ENCODE results near the gene GTF3C2. TPM values are rescaled to one million over a fixed set of nuclear protein-coding genes. Genes with fewer than 3 reads are reported as not detected.

GTF3C2 gene, protein sequence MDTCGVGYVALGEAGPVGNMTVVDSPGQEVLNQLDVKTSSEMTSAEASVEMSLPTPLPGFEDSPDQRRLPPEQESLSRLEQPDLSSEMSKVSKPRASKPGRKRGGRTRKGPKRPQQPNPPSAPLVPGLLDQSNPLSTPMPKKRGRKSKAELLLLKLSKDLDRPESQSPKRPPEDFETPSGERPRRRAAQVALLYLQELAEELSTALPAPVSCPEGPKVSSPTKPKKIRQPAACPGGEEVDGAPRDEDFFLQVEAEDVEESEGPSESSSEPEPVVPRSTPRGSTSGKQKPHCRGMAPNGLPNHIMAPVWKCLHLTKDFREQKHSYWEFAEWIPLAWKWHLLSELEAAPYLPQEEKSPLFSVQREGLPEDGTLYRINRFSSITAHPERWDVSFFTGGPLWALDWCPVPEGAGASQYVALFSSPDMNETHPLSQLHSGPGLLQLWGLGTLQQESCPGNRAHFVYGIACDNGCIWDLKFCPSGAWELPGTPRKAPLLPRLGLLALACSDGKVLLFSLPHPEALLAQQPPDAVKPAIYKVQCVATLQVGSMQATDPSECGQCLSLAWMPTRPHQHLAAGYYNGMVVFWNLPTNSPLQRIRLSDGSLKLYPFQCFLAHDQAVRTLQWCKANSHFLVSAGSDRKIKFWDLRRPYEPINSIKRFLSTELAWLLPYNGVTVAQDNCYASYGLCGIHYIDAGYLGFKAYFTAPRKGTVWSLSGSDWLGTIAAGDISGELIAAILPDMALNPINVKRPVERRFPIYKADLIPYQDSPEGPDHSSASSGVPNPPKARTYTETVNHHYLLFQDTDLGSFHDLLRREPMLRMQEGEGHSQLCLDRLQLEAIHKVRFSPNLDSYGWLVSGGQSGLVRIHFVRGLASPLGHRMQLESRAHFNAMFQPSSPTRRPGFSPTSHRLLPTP
- total RNA-seq, result 10 to 100 TPM; 55.7 to 79.2 (median 63.6) TPM

DNA sequence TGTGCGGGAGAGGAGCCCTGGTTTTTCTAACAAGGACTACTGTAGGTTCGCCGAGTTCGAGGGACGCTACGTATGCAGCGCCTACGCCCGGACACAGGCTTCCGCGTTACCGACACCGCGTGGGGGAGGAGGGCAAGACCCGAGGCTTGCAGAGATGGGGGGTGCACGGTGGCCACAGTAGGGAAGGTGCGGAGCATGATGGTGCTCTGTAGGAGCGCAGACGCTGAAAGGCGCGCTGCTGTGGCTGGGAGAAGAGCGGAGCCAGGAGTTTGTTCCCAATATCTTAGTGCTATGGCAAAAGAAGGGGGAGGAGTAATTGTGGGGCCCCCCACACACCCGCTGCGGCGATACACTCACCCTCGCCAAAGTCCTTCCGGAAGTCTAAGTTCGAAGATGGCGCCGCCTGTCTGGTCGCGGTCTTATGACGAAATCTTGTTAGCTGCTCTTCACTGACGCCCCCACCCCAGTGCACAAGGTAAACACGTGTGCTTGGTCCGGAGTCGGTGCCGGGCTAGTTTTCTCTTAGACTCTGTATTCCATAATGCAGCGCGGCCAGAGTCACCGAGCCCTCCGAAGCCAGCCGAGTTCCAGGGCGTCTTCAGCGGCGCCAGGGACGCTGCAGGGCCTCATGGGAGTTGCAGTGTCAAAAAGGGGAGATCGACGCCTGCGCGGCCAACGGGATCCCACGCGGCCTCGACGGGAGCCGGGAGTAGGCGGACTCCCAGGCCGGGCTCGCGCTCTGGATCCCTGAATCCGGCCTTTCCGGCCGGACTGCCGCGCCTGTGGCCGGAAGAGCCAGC lies at the start of gene GTF3C2:
Gene GTF3C2 (minus strand): TSS at position 383 of the 800 bp plus-strand sequence. CDS start 13,210 bp downstream, outside the sequence.
- in situ Hi-C loops (cut with MboI; ENCODE audit: low pct_ligation_motif_present in 1 of 4, low pct_unique_long_range_greater_than_20kb in 1 of 4, low sequenced_read_pairs in 3 of 4), result no loop called here
- peaks cover 14 to 49% (median 35%) of the 10 kb centered on the region in 4 donors for H3K4me1 ChIP-seq

DNA sequence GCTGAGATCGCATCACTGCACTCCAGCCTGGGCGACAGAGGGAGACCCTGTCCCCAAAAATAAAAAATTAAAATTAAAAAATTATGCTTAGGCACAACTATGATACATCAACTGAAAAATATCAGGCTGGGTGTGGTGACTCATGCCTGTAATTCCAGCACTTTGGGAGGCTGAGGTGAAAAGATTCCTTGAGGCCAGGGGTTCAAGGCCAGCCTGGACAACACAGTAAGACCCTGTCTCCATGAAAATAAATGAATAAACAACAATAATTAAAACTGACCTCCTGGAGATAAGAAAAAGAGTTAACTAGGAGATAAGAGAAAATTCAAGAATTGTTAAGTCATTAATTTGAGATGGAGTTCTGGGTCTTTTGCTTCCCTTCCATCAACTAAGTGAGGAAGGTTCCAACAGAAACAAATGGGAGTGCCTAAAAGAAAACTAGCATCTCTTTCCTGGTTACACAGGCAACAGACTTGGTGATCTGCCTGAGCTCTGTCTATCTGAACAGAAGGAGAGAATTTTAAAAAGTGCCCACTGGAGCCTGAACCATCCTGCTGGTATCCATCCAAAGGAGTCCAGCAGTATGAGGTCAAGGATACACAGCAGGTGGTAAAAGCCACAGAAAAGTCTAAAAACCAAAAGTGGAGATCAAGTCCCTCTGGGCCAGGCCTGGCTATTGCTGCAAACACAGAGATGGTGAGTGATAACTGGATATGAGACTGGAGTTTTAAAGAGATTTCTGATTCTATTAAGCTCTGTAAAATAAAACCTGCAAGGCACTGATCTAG lies 44.0 kb upstream of the GTF3C2 start:
- DNase-seq, result no peak
- Histone ChIP-seq H3K36me3 (no peaks in the 10 kb centered on the region), H3K4me1 (peaks cover 0 to 3% (median 0%) of the 10 kb centered on the region in 4 donors), H3K9me3 (no peaks in the 10 kb centered on the region), H3K4me3 (no peak overlapping the region), H3K27ac (no peak overlapping the region), H3K27me3 (no peaks in the 10 kb centered on the region)
- 100% methylated on average over 2 of the region's 2 CpGs for whole genome bisulfite sequencing, 2 donors (ENCODE audit: low coverage in 1 of 2)
- in situ Hi-C loops (cut with MboI; ENCODE audit: low pct_ligation_motif_present in 1 of 4, low pct_unique_long_range_greater_than_20kb in 1 of 4, low sequenced_read_pairs in 3 of 4) (no loop called here), intact Hi-C loops (cut with DNase I; ENCODE audit: low total_unique reads) (no loop called here)
- TF ChIP-seq POLR2AphosphoS5 (IDR thresholded peaks at IDR 0.05), result no peak
- TF ChIP-seq, protein P1, sequence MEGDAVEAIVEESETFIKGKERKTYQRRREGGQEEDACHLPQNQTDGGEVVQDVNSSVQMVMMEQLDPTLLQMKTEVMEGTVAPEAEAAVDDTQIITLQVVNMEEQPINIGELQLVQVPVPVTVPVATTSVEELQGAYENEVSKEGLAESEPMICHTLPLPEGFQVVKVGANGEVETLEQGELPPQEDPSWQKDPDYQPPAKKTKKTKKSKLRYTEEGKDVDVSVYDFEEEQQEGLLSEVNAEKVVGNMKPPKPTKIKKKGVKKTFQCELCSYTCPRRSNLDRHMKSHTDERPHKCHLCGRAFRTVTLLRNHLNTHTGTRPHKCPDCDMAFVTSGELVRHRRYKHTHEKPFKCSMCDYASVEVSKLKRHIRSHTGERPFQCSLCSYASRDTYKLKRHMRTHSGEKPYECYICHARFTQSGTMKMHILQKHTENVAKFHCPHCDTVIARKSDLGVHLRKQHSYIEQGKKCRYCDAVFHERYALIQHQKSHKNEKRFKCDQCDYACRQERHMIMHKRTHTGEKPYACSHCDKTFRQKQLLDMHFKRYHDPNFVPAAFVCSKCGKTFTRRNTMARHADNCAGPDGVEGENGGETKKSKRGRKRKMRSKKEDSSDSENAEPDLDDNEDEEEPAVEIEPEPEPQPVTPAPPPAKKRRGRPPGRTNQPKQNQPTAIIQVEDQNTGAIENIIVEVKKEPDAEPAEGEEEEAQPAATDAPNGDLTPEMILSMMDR (IDR thresholded peaks at IDR 0.05), result no peak
- TF ChIP-seq EP300 (IDR thresholded peaks at IDR 0.05; ENCODE audit: low read depth), result no peak
- TF ChIP-seq POLR2A (IDR thresholded peaks at IDR 0.05), result no peak

More for the DNA sequence above, at the start of gene GTF3C2:
- TF ChIP-seq, protein P1 (IDR thresholded peaks at IDR 0.05), result peak in 3 of 5 experiments; percentile 7 to 32 (median 11)
- TF ChIP-seq POLR2A (IDR thresholded peaks at IDR 0.05), result peak; percentile 54
- peak; percentile 39 to 69 (median 50) for TF ChIP-seq POLR2AphosphoS5 (IDR thresholded peaks at IDR 0.05)
- TF ChIP-seq EP300 (IDR thresholded peaks at IDR 0.05; ENCODE audit: low read depth), result no peak
- no peaks in the 10 kb centered on the region for H3K27me3 ChIP-seq
- H3K27ac ChIP-seq, result peak within 1 kb of the TSS; percentile 89 to 96 (median 90)
- DNase-seq, result peak; percentile 95
- peak within 1 kb of the TSS; percentile 58 to 85 (median 76) for H3K4me3 ChIP-seq
- WGBS, 2 donors (ENCODE audit: low coverage in 1 of 2), result 0% methylated on average over 60 of the region's 67 CpGs; no CpG with 5 or more reads in 1 of the 2 donors
- intact Hi-C loops (cut with DNase I; ENCODE audit: low total_unique reads), result no loop called here
- H3K36me3 ChIP-seq, result no peaks in the 10 kb centered on the region
- no peaks in the 10 kb centered on the region for H3K9me3 ChIP-seq

DNA sequence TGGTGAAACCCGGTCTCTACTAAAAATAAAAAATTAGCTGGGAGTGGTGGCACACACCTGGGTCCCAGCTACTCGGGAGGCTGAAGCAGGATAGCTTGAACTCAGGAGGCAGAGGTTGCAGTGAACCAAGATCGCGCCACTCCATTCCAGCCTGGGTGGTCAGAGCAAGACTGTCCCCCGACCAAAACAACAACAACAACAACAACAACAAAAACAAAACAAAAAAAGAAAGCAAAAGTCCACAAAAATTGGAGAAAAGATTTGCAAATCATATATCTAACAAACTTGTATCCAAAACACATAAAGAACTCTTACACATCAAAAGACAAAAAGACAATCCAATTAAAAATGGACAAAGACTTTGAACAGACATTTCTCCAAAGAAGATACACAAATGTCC lies 42.4 kb upstream of the GTF3C2 start:
- no peaks in the 10 kb centered on the region for H3K36me3 ChIP-seq
- DNase-seq, result no peak
- no peaks in the 10 kb centered on the region for H3K9me3 ChIP-seq
- no peak overlapping the region for H3K27ac ChIP-seq
- H3K4me3 ChIP-seq, result no peak overlapping the region
- in situ Hi-C loops (cut with MboI; ENCODE audit: low pct_ligation_motif_present in 1 of 4, low pct_unique_long_range_greater_than_20kb in 1 of 4, low sequenced_read_pairs in 3 of 4), result no loop called here
- peaks cover 0 to 3% (median 0%) of the 10 kb centered on the region in 4 donors for H3K4me1 ChIP-seq
- no peak for TF ChIP-seq EP300 (IDR thresholded peaks at IDR 0.05; ENCODE audit: low read depth)
- TF ChIP-seq, protein P1 (IDR thresholded peaks at IDR 0.05), result no peak
- TF ChIP-seq POLR2A (IDR thresholded peaks at IDR 0.05), result no peak
- no peak for TF ChIP-seq POLR2AphosphoS5 (IDR thresholded peaks at IDR 0.05)
- no peaks in the 10 kb centered on the region for H3K27me3 ChIP-seq
- intact Hi-C loops (cut with DNase I; ENCODE audit: low total_unique reads), result no loop called here
- WGBS, 2 donors (ENCODE audit: low coverage in 1 of 2), result 85 to 91% methylated on average over 5 of the region's 5 CpGs

Measured in transverse colon (tissue), 4 donors.